Midbrain (tissue), 1 donor: ENCODE measurements around the gene CYS1.
"Not testable (repeated sequence)": the region's sequence is repeated elsewhere in the genome, so short reads cannot be mapped to it uniquely, and the experiment has no call there.

ENCODE experiments used
- DNase-seq: peaks from one replicate; lab custom pipeline; 2025; lab: John Stamatoyannopoulos, UW

Gene CYS1, protein sequence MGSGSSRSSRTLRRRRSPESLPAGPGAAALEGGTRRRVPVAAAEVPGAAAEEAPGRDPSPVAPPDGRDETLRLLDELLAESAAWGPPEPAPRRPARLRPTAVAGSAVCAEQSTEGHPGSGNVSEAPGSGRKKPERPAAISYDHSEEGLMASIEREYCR

GRCh38 chr2:10079870-10080535, at the start of gene CYS1:
TSS of gene CYS1 (minus strand) at chr2:10080411. CDS start at chr2:10080223, 188 bp downstream.
- DNase-seq: no peak

GRCh38 chr2:10129490-10129889, 49.3 kb upstream of the CYS1 start:
- DNase-seq: no peak

DNA sequence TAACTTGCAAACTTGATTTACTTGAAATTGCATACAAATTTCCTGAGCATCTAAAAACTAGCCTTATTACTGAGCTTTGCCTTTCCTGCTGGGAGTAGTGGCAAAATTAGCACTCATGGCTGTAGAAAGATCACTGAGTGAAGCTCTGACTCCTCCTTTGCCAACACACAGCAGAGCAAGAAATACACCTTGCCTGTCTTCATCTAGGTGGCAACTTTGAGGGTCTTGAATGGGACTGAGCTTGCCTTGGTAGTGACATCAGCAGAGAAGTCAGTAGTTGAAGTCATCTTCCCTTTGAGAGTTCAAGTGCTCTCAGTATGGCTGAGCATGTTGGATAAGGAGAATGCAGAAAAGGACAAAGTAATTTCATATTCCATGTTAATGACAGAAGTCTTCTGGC, 48.2 kb upstream of the CYS1 start:
- DNase-seq: no peak

GRCh38 chr2:10126632-10127026, 46.4 kb upstream of the CYS1 start:
- no peak for DNase-seq

DNA sequence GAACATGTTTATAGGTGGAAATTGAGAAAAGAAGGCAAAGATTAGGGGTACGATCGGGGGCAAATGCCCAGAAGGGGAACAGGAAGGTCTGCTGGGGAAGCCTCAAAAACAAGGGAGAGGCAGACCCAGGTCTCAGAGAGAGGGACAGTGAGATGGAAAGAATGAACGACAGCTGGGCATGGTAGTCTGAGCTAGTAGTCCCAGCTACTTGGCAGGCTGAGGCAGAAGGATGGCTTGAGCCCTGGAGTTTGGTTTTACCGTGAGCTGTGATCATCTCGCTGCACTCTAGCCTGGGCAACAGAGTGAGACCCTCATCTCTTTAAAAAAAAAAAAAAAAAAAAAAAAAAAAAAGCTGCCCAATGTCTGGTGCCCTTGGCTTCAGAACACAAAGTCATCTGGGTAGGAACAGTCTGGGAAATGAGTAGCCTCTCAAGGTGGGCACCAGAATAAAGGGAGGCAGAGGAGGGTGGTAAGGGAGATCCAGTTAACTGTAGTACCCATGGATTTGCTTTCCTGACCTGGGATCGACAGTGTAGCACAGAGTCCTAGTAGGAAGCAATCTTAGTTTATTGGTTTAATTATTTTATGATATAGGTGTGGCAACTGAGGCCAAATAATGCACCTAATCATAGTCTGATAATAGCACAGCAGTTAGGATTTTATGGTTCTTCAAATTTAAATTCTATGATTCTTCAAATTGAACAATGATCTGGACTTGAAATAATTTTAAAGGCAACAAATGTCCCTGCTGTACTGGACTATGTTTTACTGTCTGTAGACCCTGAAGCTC, 45.8 kb upstream of the CYS1 start:
- no peak for DNase-seq

- peak; percentile 82 for DNase-seq
Measured at GRCh38 chr2:10124538-10125045, 44.4 kb upstream of the CYS1 start.

GRCh38 chr2:10123281-10123680, 43.1 kb upstream of the CYS1 start:
- DNase-seq: no peak

DNA sequence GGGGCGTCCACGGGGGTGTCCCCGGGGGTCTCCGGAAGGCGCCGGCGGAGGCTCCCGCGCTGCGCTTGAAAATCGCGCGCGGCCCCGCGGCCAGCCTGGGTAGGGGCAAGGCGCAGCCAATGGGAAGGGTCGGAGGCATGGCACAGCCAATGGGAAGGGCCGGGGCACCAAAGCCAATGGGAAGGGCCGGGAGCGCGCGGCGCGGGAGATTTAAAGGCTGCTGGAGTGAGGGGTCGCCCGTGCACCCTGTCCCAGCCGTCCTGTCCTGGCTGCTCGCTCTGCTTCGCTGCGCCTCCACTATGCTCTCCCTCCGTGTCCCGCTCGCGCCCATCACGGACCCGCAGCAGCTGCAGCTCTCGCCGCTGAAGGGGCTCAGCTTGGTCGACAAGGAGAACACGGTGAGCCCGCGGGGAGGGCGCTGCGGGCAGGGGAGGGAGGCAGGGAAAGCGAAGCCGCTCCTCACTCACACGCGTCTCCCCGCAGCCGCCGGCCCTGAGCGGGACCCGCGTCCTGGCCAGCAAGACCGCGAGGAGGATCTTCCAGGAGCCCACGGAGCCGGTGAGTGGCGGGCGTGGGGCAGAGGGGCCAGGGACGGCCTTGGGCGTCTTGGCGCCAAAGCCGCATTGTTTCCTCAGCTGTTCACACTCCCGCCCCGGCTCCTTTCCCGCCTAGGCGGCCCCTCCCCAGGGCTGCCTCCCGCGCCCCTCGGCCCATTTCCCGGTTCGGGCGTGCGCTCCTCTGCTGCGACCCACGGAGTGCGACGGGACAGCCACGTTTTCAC, 42.5 kb upstream of the CYS1 start, which contains the start of gene RRM2:
Gene RRM2 (plus strand): TSS at position 240 of the 781 bp plus-strand sequence. CDS start 60 bp downstream, at position 300.
- peak; percentile 83 for DNase-seq

DNA sequence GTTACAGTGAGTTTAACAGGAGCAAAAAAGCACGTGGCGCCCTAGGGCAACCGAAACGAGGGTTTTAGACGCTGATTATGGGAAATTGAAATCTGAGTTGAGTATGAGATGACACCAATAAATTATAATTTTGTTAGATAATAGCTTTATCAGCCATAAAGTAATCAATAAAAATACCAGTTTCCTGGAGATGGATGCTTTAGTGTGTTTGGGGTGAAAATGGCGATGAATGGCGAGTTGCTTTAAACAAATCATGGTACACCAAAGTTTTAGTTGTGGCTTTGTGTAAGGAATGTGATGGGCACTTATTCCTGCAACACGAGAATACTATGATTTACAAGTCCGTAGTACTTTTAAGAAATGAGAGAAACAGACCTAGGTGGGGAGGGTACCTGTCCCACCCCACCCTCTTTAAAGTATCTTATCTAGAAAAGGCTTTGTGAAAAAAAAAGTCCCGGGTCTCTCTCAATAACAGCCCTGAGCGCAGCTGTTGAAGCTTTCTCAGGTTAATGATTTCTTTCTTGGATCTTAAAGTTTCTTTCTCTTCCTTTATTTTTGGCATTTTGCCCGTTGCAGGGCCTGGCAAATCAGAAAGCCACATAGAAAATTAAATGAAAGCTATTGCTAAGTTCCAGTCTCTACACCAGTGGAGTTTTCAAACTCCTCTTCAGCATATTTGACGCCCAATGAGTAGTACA, 40.8 kb upstream of the CYS1 start:
- no peak for DNase-seq

GRCh38 chr2:10120158-10120876, 40.1 kb upstream of the CYS1 start:
- DNase-seq: peak; percentile 38

GRCh38 chr2:10119601-10120157, 39.5 kb upstream of the CYS1 start:
- DNase-seq: no peak

DNA sequence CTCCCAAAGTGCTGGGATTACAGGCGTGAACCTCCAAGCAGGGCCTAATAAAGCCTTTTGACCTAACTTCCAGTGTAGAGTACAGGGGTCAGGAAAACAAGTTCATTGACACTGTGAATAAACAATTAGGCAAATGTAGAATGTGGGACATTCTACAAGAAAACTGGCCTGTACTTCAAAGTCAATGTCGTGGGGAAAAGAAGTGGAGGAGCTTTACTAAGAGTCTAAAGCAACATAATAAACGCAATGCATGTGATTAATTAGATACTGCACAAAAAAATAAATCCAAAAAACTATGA, 38.8 kb upstream of the CYS1 start:
- no peak for DNase-seq

DNA sequence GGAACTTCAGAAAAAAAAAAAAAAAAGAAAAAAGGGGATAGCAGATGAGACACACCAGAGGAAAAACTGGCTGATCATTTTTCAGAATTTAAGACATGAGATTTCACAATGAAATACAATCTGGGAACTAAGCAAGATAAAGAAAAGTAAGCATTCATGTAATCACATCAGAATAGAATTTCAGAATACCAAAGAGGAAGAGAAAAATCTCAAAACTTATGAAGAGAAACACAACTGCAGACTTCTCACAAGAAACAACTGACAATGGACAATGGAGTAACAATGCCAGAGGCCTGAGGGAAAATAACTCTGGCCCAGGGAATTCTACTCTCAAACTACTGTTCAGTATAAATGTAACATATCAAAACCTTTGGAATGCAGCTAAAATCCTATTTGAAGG, 29.1 kb upstream of the CYS1 start:
- DNase-seq: no peak

GRCh38 chr2:10104906-10105305, 24.7 kb upstream of the CYS1 start:
- not testable (repeated sequence) for DNase-seq

GRCh38 chr2:10103179-10103578, 23.0 kb upstream of the CYS1 start:
- DNase-seq: no peak

DNA sequence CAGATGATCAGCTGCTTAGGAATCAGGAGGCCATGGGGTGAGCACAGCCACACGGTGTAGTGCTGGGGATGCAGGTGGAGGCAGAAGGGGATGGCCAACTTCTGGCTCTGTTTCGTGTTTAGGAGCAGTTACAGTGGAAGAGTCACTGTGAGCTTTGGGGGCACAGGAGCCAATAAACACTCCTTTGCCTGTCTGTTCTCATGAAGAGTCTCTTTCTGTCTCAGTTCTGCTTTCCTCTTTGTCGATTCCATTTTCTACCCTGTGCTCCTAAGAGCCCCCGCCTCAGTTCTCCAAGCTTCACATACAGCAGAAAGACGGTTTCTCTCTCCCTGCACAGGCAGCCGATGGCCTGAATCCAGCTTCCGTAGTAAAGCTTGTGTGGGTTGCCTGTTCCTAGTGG, 21.3 kb upstream of the CYS1 start:
- DNase-seq: no peak

DNA sequence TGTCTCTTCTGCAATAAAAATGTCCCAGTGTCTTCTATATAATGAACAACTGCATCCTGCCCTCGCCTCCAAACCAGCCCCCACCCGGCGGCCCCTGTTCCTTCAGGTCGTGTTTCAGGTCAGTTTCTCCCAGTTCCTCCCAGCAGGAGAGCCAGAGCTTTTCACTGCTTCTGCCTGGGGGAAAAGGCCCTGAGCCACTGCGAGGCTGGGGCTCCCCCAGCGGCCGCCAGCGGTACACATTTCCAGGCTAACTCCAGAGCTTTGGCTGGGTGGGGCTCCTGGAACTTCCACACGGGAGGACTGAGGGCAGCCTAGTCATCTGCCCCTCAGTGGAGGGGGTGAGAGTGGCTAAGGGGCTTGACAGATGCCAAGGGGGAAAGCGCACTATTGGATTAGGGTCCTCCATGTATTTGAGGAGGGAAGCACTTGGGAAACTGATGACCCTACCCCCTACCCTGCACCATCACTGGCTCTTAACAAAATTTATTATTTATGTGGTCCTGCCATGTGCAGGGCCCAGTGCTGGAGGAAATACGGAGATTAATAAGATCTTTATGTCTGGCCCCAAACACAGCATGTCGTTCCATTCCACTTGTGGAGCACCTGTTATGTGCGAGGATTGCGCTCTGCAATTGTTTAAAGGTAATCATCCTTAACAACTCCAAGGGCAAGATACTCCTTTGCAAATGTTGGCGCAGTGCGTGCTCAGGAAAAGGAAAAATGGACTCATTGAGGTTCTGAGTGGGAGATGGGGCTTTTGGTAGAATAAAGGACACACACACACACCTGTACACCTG, 17.3 kb upstream of the CYS1 start:
- peak; percentile 47 for DNase-seq

DNA sequence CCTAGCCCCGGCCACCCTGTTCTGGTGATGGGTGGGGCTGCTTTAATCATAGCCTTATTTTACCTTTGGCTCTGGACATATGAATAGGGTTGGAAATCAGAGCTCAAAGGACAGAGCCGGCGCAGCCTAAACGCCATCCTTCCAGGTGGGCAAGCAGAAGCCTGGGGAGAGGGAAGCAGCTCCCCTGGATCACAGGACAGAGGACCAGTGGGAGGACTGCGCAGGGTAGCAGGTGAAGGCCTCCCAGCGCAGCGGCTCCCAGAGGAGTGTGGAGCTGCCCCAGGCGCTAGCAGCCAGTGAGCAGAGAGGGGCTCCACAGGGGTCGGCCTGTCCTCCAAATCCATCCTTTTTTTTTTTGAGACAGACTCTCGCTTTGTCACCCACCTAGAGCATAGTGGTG, 16.4 kb upstream of the CYS1 start:
- no peak for DNase-seq

- no peak for DNase-seq
Measured at GRCh38 chr2:10095175-10095574, 15.0 kb upstream of the CYS1 start.
